Stimulated activated CD8-positive, alpha-beta memory T cell treated with anti-CD3 and anti-CD28 coated beads, Interleukin-7, amount 100 ng/mL, for 1 hour (primary cell): ENCODE measurements around the gene ECE1.
"Not testable (repeated sequence)": the region's sequence is repeated elsewhere in the genome, so short reads cannot be mapped to it uniquely, and the experiment has no call there.

Experiments
- DNase-seq, 2 donors: peaks; one replicate each; pipeline ENCODE4 v3.0.0-alpha.2; 2020; ENCODE audit warnings: low read depth in 2 of 2

The ECE1 gene

GRCh38 chr1:21292984-21293536 is 2.8 kb upstream of the ECE1 start:
- DNase-seq = no peak

- DNase-seq = no peak
These were observed 2.3 kb upstream of the ECE1 start for GRCh38 chr1:21292503-21292983.

- DNase-seq = no peak
These were observed 1.7 kb upstream of the ECE1 start for GRCh38 chr1:21291964-21292363.

- no peak for DNase-seq
These were observed 921 bp upstream of the ECE1 start for GRCh38 chr1:21291184-21291583.

- DNase-seq = no peak
These were observed 282 bp upstream of the ECE1 start for GRCh38 chr1:21290546-21290944.

- DNase-seq = no peak
These were observed 1.1 kb downstream of the ECE1 start for GRCh38 chr1:21289127-21289526.

- no peak for DNase-seq
These were observed 2.3 kb downstream of the ECE1 start for GRCh38 chr1:21287905-21288514.

GRCh38 chr1:21285386-21285785 is 4.9 kb downstream of the ECE1 start:
- not testable (repeated sequence) for DNase-seq

GRCh38 chr1:21285055-21285372 is 5.2 kb downstream of the ECE1 start:
- DNase-seq = no peak

GRCh38 chr1:21284206-21285054 is 5.8 kb downstream of the ECE1 start:
- DNase-seq = no peak

GRCh38 chr1:21283524-21283923 is 6.7 kb downstream of the ECE1 start:
- DNase-seq = no peak

GRCh38 chr1:21282020-21282419 is 8.2 kb downstream of the ECE1 start:
- DNase-seq = not testable (repeated sequence)

- DNase-seq = no peak
These were observed 9.8 kb downstream of the ECE1 start for GRCh38 chr1:21280482-21280881.

- DNase-seq = no peak
These were observed 10.2 kb downstream of the ECE1 start for GRCh38 chr1:21280011-21280471.

GRCh38 chr1:21278860-21279845 is 11.1 kb downstream of the ECE1 start:
- no peak for DNase-seq

GRCh38 chr1:21278208-21278859 is 11.9 kb downstream of the ECE1 start:
- DNase-seq = no peak

- DNase-seq = no peak
These were observed 13.1 kb downstream of the ECE1 start for GRCh38 chr1:21277180-21277579.

- no peak for DNase-seq
These were observed 17.7 kb downstream of the ECE1 start for GRCh38 chr1:21272540-21272939.

- no peak for DNase-seq
These were observed 18.7 kb downstream of the ECE1 start for GRCh38 chr1:21271550-21271949.

- DNase-seq = peak; percentile 63 to 68
These were observed 20.1 kb downstream of the ECE1 start for GRCh38 chr1:21270086-21270689.
